Mammary epithelial cell (primary cell): ENCODE measurements around the gene ATP2B3.

Experiments used
- EZH2 ChIP-seq: IDR thresholded peaks from 2 replicates; pipeline ENCODE4 v1.6.1; 2012; ENCODE audit warnings: low read length, inconsistent platforms, borderline replicate concordance
- TF ChIP-seq, protein P1 (sequence below), 2 donors: IDR thresholded peaks in 1 of 2; conservative IDR thresholded peaks in 1 of 2; 2 replicates each; pipeline ENCODE4 v1.5.1; 2011 to 2012; ENCODE audit warnings: inconsistent platforms in 2 of 2, low read length in 2 of 2, mild to moderate bottlenecking in 2 of 2, control low read depth in 1 of 2, low read depth in 1 of 2; ENCODE audit not compliant: insufficient read depth in 1 of 2; ENCODE audit errors: extremely low read depth in 1 of 2

DNA sequence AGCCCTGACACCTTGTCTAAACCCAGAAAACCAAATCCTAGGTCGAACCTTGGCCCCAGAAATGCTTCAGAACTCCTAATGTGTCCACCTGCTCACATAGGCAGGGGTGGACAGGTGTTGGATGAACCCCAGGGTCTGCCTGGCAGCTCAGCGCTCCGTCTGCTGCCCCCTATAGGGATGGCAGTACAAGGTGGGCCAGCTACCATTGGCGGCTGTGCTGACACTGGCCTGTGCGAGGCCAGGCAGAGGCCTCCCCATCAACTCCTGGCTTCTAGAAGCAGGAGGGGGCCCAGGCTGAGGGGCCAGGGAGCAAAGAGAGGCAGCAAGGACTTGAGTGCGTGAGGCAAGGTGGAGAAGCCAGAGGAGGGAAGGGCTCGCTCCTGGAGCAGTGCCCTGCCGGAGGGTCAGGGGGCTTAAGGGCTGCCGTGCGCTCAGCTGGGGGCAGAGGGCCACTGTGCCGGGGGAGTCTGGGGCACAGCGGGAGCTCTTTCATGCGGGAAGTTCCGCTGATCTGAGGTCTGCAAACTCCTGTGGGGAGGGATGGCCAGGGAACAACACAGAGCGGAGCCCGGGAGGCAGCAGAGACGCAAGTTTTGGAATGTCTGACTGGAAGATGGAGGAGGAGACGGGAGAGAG is 60.9 kb downstream of the ATP2B3 start:
- TF ChIP-seq, protein P1, sequence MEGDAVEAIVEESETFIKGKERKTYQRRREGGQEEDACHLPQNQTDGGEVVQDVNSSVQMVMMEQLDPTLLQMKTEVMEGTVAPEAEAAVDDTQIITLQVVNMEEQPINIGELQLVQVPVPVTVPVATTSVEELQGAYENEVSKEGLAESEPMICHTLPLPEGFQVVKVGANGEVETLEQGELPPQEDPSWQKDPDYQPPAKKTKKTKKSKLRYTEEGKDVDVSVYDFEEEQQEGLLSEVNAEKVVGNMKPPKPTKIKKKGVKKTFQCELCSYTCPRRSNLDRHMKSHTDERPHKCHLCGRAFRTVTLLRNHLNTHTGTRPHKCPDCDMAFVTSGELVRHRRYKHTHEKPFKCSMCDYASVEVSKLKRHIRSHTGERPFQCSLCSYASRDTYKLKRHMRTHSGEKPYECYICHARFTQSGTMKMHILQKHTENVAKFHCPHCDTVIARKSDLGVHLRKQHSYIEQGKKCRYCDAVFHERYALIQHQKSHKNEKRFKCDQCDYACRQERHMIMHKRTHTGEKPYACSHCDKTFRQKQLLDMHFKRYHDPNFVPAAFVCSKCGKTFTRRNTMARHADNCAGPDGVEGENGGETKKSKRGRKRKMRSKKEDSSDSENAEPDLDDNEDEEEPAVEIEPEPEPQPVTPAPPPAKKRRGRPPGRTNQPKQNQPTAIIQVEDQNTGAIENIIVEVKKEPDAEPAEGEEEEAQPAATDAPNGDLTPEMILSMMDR (conservative IDR thresholded peaks at IDR 0.05 in 1 of 2, IDR thresholded peaks at IDR 0.05 in 1 of 2; ENCODE audit: extremely low read depth in 1 of 2, insufficient read depth in 1 of 2, low read depth in 1 of 2, low read length in 2 of 2), result no peak
- no peak for TF ChIP-seq EZH2
